Measurements from ENCODE around the gene FBXW4.

The FBXW4 gene

DNA sequence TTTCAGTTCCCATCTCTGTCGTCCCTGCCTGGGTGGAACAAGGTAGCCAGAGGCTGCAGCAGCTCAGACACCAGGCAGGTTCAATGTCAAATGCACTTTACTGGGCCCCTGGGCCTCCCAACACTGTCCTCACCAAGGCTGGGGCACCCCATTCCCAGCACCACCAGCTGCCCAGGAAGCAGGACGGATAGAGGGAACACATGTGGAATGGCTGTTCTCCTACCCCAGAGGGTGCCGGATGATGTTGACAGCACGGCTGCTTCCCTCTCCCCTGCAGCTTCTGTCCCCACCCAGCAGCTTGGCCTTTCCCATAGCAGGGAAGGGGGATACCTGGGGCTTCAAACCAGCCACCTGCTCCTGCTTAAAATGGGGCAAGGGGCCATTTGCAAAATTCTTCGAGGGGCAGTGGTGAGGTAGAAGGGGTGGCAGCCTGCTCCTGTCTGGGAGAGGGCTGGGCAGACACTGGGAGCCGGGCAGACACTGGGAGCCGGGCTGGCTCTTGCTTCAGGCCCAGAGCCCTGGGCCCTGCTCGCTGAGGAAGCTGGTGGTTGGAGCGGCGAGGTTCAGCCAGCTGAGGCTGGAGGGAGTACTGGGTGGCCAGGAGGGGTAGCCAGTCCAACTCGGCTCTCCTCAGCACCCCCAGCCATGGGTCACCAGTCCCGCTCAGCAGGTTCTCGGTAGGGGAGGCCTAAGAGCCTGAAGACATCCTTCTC, 116.0 kb downstream of the FBXW4 start:
- no peak for DNase-seq

- no peak for DNase-seq
These were observed 116.8 kb downstream of the FBXW4 start for GRCh38 chr10:101578192-101578591.

GRCh38 chr10:101577121-101577871, 117.7 kb downstream of the FBXW4 start:
- DNase-seq = no peak

GRCh38 chr10:101576211-101576863, 118.6 kb downstream of the FBXW4 start:
- DNase-seq = no peak

- no peak for DNase-seq
These were observed 119.3 kb downstream of the FBXW4 start for GRCh38 chr10:101575580-101576210.

DNA sequence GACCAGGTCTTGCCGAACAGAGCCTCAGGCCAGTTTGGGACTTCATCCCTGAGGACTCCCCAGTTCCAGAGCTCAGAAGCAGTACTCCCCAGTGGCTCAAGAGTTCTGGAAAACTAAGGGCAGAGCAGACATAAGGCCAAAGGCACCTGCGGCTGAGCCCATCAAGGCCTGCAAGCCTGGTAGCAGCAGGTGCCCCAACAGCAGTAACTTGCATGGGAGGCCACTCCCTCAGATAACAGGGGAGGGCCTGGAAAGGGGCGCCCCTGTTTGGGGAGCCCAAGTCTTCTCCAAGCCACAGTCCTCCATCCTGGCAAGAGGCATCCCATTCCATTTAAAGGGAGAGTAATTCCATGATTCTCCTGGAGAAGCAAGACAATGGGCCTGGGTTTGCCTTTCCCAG, 119.9 kb downstream of the FBXW4 start:
- no peak for DNase-seq

- no peak for DNase-seq
These were observed 120.9 kb downstream of the FBXW4 start for GRCh38 chr10:101573885-101574753.

- DNase-seq = no peak
These were observed 122.2 kb downstream of the FBXW4 start for GRCh38 chr10:101572785-101573184.

GRCh38 chr10:101572126-101572525, 122.8 kb downstream of the FBXW4 start:
- no peak for DNase-seq

GRCh38 chr10:101571271-101571925, 123.6 kb downstream of the FBXW4 start:
- DNase-seq = no peak

DNA sequence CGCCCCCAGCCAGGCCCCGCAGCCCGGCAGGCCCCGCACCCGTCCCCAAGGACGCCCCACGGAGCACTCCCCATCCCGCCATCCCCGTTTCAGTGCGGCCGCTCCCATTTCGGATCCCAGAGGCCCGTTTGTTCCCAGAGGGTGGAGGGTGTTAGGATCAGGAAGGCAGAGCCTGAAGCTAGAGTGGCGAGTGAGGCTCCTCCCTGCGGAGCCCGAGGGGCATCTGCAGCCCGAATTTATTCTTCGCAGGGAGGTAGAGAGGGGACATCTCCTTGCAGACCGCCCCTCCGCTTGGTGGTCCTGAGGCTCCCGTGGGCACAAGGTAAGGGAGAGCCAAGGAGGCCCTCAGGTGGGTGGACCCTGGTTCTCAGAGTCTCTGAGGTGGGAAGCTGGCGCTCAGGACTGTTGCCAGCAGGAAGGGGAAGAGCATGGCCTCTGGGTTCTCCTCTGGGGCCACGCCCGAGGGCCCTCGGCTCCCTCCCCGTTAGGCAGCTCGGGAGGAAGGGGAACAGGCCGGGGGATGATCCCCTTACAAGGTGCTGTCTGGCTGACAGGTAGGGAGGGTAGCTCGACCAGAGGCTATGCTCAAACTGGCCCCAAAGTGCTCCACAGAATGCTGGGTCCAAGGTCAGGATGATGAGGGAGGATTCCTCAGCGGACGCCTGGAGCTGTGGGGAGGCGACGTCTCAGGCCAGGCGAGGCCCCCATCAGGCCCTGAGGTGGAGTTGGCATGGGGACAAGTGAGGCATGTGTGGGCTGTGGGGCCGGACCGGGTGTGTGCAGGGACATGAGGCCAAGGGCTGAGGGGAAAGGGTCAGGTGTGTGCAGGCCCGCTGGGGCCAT, 124.3 kb downstream of the FBXW4 start:
- no peak for DNase-seq

GRCh38 chr10:101569622-101570427, 125.1 kb downstream of the FBXW4 start:
- peak; percentile 84 for DNase-seq

DNA sequence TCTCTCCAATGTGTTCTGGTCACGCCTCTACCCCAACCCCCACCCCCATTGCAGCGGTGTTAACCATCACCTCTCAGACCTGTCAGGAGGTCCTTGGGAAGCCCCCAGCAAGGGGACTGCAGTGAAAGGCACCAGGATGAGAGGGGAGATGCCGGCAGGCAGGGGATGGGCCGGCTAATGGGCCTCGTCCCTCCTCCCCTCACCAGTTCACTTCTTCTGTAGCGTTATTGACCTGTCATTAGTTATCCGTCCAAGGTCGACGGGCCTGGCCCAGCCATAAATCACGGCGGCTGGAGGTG, 125.7 kb downstream of the FBXW4 start:
- no peak for DNase-seq

DNA sequence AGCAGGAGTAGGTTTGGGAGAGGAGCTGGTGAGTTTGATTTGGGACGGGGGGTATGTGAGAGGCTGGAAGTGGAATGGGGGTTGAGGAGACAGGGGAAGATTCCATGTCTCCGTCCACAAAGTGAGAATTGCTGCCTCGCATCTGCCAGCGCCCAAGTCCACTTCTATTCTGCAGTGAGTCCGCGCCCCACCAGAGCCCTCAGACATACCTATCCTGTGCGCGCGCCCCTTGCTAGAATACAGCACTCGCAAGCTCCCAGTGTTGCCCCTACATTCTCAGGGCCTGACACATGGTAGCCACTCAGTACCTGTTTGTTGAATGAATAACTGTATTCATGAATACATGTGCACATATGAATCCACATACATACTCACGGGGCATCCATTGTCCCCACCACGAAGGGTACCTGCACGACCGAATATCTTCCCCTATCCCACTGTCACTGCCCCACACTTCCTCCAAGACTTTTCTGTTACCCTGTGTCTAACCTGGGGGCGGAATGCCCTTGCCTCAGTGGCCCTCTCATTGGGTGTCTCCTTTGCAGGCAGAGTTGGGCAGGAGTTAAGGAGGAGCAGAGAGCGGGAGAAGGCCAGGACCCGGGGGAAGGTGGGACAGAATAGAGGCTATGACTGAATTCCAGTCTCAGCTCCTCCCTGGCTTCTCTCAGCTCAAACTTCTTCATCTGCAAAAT, 126.8 kb downstream of the FBXW4 start:
- no peak for DNase-seq

GRCh38 chr10:101567165-101568006, 127.6 kb downstream of the FBXW4 start:
- no peak for DNase-seq

GRCh38 chr10:101566333-101567164, 128.4 kb downstream of the FBXW4 start:
- no peak for DNase-seq

- no peak for DNase-seq
These were observed 129.0 kb downstream of the FBXW4 start for GRCh38 chr10:101565936-101566332.

Measured in CD4-positive, alpha-beta T cell treated with Interleukin-6 for 4 hours (primary cell).